ENCODE measurements around the gene KBTBD12.
"Not testable (repeated sequence)": the region's sequence is repeated elsewhere in the genome, so short reads cannot be mapped to it uniquely, and the experiment has no call there.

The KBTBD12 gene, protein sequence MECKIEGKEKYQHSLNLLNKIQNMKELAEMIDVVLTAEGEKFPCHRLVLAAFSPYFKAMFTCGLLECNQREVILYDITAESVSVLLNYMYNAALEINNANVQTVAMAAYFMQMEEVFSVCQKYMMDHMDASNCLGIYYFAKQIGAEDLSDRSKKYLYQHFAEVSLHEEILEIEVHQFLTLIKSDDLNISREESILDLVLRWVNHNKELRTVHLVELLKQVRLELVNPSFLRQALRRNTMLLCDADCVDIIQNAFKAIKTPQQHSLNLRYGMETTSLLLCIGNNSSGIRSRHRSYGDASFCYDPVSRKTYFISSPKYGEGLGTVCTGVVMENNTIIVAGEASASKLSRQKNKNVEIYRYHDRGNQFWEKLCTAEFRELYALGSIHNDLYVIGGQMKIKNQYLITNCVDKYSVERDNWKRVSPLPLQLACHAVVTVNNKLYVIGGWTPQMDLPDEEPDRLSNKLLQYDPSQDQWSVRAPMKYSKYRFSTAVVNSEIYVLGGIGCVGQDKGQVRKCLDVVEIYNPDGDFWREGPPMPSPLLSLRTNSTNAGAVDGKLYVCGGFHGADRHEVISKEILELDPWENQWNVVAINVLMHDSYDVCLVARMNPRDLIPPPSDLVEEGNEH

GRCh38 chr3:127915115-127915936 lies at the start of gene KBTBD12:
Gene KBTBD12 (plus strand): TSS chr3:127915232. CDS start chr3:127923062, 7,830 bp downstream.
- no peak for DNase-seq (ENCODE audit: low read depth)
- H3K4me3 ChIP-seq (ENCODE audit: low read depth, low read length), result peak within 1 kb of the TSS; percentile 31
- in situ Hi-C loops (cut with HindIII; ENCODE audit: low sequenced_read_pairs), result no loop called here
- TF ChIP-seq, protein P1, sequence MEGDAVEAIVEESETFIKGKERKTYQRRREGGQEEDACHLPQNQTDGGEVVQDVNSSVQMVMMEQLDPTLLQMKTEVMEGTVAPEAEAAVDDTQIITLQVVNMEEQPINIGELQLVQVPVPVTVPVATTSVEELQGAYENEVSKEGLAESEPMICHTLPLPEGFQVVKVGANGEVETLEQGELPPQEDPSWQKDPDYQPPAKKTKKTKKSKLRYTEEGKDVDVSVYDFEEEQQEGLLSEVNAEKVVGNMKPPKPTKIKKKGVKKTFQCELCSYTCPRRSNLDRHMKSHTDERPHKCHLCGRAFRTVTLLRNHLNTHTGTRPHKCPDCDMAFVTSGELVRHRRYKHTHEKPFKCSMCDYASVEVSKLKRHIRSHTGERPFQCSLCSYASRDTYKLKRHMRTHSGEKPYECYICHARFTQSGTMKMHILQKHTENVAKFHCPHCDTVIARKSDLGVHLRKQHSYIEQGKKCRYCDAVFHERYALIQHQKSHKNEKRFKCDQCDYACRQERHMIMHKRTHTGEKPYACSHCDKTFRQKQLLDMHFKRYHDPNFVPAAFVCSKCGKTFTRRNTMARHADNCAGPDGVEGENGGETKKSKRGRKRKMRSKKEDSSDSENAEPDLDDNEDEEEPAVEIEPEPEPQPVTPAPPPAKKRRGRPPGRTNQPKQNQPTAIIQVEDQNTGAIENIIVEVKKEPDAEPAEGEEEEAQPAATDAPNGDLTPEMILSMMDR (IDR thresholded peaks at IDR 0.05; ENCODE audit: low read depth, low read length, missing control alignments), result no peak

DNA sequence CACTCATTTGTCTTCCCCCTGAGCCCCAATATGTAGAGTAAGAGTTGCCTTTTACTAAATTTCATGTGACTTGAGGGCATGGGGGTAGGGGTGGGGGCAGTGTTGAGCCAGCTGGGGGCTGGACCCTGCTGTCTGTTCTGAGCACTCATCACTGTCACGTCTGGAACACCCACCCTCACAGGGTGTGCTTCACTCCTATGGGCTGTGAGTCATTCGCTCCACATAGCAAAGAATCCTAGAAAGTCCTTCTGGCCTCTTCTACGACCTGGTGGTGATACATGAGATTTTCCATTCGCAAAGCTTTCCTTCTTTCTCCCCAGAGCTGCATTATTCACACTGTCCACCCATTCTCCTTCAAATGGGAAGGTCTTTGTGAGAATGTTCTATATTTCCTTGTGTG lies 49.1 kb upstream of the KBTBD12 start:
- no peak for DNase-seq (ENCODE audit: low read depth)
- in situ Hi-C loops (cut with HindIII; ENCODE audit: low sequenced_read_pairs), result no loop called here
- TF ChIP-seq, protein P1 (IDR thresholded peaks at IDR 0.05; ENCODE audit: low read depth, low read length, missing control alignments), result no peak
- no peak overlapping the region for H3K4me3 ChIP-seq (ENCODE audit: low read depth, low read length)

DNA sequence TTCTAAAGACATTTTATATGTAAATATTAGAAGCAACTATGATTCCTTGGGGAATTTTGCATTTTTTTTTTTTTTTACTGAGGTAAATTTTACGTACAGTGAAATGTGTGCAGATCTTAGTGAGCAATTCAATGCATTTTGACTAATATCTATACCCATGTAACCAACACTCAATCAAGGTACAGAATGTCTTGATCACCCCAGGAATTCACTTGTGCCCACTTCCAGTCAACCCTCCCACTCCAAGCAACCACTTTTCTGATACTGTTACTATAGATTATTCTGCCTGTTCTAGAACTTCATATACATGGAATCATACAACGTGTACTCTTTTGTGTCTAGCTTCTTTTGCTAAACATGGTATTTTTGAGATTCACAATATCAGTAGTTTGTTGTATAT lies 47.6 kb upstream of the KBTBD12 start:
- no peak overlapping the region for H3K4me3 ChIP-seq (ENCODE audit: low read depth, low read length)
- TF ChIP-seq, protein P1 (IDR thresholded peaks at IDR 0.05; ENCODE audit: low read depth, low read length, missing control alignments), result no peak
- no peak for DNase-seq (ENCODE audit: low read depth)
- in situ Hi-C loops (cut with HindIII; ENCODE audit: low sequenced_read_pairs), result no loop called here

DNA sequence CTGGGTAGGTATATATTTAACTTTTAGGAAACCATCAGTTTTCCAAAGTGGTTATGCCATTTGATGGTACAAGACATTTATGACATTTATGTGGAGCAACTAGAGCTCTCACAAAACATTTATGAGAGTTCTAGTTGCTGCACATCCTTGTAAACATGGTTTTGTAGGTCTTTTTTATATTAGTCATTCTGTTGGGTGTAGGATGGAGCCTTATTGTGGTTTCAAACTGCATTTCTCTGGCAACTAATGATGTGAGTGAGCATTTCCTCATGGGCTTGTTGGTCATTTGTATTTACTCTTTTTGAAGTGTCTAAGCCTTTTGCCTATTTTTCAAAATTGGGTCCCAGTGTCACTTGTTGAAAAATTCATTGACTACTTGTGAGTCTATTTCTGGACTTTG lies 47.0 kb upstream of the KBTBD12 start:
- no peak overlapping the region for H3K4me3 ChIP-seq (ENCODE audit: low read depth, low read length)
- no peak for DNase-seq (ENCODE audit: low read depth)
- TF ChIP-seq, protein P1 (IDR thresholded peaks at IDR 0.05; ENCODE audit: low read depth, low read length, missing control alignments), result no peak
- in situ Hi-C loops (cut with HindIII; ENCODE audit: low sequenced_read_pairs), result no loop called here

DNA sequence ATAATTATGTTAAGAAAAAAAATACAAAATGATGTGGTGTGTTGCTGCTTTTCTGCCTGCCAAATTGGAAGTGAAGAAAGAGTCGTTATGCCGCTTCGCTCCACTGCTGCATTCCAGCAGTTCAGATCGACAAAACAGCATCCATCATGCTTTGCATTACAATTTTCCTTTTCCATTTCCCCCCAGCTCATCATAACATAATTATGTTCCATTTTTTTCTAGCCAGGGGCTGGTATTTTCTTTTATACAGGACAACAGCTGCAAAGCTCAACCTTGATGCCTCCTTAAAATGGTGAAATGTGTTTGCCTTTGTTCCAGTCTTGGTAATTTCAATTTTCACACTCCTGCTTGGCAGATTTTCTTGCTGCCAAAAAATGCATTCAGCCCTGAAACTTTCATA lies 44.9 kb upstream of the KBTBD12 start:
- in situ Hi-C loops (cut with HindIII; ENCODE audit: low sequenced_read_pairs), result no loop called here
- TF ChIP-seq, protein P1 (IDR thresholded peaks at IDR 0.05; ENCODE audit: low read depth, low read length, missing control alignments), result no peak
- H3K4me3 ChIP-seq (ENCODE audit: low read depth, low read length), result no peak overlapping the region
- no peak for DNase-seq (ENCODE audit: low read depth)

DNA sequence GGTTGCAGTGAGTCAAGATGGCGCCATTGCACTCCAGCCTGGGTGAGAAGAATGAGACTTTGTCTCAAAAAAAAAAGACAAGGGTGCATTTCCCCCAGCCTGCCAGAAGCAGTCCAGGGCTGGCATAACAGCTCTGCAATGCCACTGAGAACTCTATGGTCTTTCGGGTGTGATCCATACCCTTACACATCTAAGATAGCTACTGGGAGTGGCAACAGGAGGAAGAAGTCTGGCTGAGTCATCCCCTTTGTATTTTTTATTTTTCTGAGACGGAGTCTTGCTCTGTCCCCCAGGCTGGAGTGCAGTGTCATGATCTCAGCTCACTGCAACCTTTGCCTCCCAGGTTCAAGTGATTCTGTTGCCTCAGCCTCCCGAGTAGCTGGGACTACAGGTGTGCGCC lies 40.9 kb upstream of the KBTBD12 start:
- DNase-seq (ENCODE audit: low read depth); in situ Hi-C loops (cut with HindIII; ENCODE audit: low sequenced_read_pairs); H3K4me3 ChIP-seq (ENCODE audit: low read depth, low read length): not testable (repeated sequence)

Data from astrocyte of the cerebellum (primary cell).